HG02973 (cell line): ENCODE measurements around the gene ARHGEF39.
A peak's percentile ranks its signal among the peaks of the same experiment; 100 is the strongest.
"Not testable (repeated sequence)": the region's sequence is repeated elsewhere in the genome, so short reads cannot be mapped to it uniquely, and the experiment has no call there.

ENCODE experiments used
- ATAC-seq: cut with Tn5 transposase; IDR thresholded peaks from one replicate; pipeline ENCODE4 v1.9.1; 2021; ENCODE audit warnings: moderate library complexity; ENCODE audit not compliant: unreplicated experiment

Gene ARHGEF39

GRCh38 chr9:35628389-35628991, 36.5 kb downstream of the ARHGEF39 start:
- no peak for ATAC-seq

- ATAC-seq, result no peak
Observed at GRCh38 chr9:35627575-35627974, 37.4 kb downstream of the ARHGEF39 start.

GRCh38 chr9:35619800-35620158, 45.2 kb downstream of the ARHGEF39 start:
- ATAC-seq, result peak; percentile 49

- peak; percentile 40 for ATAC-seq
Observed at GRCh38 chr9:35618854-35619799, 45.9 kb downstream of the ARHGEF39 start.

- ATAC-seq, result no peak
Observed at GRCh38 chr9:35618325-35618727, 46.7 kb downstream of the ARHGEF39 start, which contains the start of gene CD72. Gene CD72, minus strand, starts transcription at chr9:35618413. Its CDS starts 110 bp downstream, at chr9:35618303.

- no peak for ATAC-seq
Observed at GRCh38 chr9:35617548-35617947, 47.4 kb downstream of the ARHGEF39 start.

GRCh38 chr9:35616681-35617459, 48.1 kb downstream of the ARHGEF39 start:
- ATAC-seq, result no peak

GRCh38 chr9:35615981-35616680, 48.9 kb downstream of the ARHGEF39 start:
- no peak for ATAC-seq

GRCh38 chr9:35612843-35613242, 52.2 kb downstream of the ARHGEF39 start:
- no peak for ATAC-seq

GRCh38 chr9:35612066-35612465, 52.9 kb downstream of the ARHGEF39 start:
- ATAC-seq, result not testable (repeated sequence)

- no peak for ATAC-seq
Observed at GRCh38 chr9:35611230-35611797, 53.7 kb downstream of the ARHGEF39 start.

GRCh38 chr9:35609820-35610163, 55.2 kb downstream of the ARHGEF39 start:
- no peak for ATAC-seq
